Activated CD4-positive, alpha-beta T cell treated with anti-CD3 and anti-CD28 coated beads, Interleukin-2, amount 50 U/mL, for 16 hours (primary cell): ENCODE results near the gene KIDINS220.

ENCODE experiments used
- DNase-seq: peaks from one replicate; pipeline ENCODE4 v3.0.0-alpha.2; 2020

Gene KIDINS220

DNA sequence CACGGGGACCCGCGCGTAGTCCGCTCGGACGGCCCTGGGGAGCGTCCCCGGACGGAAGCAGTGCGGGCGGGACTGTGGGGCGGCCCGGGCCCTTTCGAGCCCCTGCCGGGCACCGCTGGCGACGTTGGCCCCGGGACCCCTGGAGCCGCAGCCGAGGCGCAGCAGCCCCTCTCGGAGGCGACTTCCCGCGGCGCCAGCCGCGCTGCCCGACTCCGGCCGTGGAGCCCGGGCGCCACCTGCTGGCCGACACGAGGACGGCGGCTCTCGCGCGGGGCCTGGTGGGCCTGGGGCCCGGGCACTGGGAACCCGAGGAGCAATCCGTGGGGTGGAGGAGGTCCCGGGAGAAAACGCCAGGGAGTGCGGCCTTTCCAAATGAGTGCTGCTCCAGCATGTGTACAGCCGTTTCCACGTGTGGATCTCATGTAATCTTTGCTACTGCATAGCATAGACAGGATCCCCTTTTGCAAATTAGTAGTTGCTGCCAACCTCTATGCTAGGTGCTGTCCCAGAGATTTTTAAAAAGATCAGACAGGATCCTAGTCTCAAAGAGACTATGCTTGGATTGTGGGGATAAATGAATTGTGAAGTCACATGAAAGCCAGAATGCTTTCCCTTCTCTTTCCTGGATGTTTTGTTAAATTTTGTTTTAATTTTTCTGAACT lies 151.6 kb downstream of the KIDINS220 start:
- DNase-seq = peak; percentile 77

DNA sequence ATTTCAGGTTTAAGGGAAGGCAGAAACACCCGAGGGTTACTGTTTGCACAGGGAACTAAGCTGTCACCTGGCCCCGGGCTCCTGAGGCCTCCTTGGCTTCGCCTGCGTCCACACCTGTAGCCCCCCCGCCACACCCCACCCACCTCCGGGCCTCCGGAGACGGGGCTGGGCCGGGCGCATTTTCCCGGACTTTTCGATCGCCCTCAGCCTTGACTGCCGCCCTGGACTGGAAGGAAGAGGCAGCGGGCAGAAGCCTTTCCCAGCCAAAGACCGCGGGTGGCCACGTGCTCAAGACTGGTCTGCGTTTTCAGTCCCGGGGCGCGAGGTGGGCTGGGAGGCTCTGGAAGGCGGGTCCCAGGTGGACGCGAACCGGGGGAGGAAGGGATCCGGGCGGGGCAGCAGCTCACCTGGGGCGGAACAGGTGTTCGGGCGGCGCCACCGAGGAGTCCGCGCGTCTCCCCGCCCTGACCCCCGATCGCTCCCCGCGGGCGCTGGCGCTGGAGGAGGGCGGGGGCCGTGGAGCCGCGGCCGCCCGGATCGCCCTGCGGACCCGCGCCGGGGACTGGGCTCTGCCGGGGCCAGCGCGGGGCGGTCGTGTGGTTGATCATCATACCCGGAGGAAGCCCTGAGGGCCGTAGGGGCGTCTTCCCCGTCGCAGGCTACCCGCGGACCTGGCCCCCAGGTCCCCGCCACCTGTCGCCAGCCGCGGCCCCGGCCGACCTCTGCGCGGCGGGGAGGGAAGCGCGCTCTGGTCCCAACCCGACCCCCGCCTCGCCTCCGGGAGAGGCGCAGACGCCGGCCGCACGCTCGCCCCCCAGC lies 152.3 kb downstream of the KIDINS220 start:
- DNase-seq = peak; percentile 54

DNA sequence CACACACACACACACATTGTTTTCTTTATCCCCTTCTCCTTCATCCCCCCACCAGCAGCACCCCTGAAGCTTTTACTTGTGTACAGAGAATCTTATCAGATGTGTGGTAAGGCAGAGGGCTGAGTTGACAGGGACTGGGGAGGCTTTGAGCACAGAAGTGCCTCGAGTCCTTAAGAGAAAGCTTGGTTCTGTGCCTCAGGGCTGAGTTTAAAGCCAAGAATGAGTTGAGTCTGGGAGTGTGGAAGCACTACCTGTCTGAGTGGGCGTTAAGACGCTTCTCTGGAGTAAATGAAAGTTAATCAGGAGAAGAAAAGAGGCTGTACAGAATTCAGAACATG lies 152.9 kb downstream of the KIDINS220 start:
- DNase-seq = peak; percentile 75

GRCh38 chr2:8682719-8683667 lies 154.4 kb downstream of the KIDINS220 start:
- peak; percentile 52 for DNase-seq

DNA sequence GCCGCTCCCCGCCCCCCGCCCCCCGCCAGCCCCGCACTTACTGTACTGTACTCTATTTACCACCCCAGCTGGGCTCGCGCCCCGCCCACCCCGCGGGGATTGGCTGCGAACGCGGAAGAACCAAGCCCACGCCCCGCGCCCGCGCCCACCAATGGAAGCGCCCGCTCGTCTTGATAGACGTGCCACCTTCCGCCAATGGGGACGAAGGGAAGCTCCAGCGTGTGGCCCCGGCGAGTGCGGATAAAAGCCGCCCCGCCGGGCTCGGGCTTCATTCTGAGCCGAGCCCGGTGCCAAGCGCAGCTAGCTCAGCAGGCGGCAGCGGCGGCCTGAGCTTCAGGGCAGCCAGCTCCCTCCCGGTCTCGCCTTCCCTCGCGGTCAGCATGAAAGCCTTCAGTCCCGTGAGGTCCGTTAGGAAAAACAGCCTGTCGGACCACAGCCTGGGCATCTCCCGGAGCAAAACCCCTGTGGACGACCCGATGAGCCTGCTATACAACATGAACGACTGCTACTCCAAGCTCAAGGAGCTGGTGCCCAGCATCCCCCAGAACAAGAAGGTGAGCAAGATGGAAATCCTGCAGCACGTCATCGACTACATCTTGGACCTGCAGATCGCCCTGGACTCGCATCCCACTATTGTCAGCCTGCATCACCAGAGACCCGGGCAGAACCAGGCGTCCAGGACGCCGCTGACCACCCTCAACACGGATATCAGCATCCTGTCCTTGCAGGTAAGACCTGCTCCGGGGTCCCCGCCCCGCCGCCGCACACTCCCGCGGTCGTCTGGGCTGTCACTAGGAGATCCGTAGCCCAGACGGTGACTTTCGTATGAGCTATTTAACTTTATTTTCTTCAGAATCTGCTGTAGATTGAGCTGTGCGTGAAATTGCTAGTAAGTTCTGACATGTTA lies 155.4 kb downstream of the KIDINS220 start, which contains the start of gene ID2:
TSS of gene ID2 (plus strand) at position 271 of the 907 bp plus-strand sequence. CDS start at position 381, 110 bp downstream.
- peak; percentile 99 for DNase-seq

DNA sequence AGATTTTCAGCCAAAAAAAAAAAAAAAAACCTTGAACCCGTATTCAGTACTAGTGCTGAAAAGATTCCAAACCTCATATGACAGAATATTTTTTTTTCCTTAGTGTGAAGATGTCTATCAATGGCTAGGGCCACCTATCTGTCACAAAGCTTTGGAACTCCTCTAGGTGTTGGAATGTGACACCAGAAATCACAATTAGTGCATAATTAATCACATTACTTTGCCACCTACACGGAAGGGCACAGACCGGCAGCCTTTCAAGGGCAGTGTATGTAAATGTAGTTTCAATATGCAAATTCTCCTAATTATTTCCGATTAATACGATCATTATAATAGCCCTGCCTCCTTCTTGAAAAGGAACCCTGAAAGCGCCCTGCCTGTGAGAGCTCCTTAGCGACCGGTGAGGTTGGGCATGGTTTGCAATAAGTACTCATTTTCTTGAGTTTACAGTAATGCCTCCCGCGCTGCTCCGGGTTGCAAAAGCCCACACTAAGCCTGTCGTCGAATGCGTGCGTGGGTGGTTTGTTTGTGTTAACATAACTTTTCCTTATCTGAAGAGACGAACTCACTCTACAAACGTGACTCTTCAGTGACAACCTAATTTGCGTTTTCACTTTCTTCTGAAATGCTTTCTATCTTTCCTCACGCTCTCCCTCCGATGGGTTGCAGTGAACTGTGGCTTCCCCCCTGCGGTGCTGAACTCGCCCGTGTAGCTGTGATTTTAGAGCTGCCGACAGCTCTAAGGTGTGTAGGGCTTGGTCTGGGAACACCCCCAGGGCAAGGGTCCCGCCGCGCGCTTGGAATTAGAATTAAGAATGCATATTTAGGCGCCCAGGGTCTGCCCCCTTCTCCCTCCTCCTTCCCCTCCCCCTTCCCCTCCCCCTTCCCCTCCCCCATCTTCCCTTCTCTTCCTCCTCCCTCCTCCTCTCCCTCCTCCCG lies 156.3 kb downstream of the KIDINS220 start:
- DNase-seq = peak; percentile 57

DNA sequence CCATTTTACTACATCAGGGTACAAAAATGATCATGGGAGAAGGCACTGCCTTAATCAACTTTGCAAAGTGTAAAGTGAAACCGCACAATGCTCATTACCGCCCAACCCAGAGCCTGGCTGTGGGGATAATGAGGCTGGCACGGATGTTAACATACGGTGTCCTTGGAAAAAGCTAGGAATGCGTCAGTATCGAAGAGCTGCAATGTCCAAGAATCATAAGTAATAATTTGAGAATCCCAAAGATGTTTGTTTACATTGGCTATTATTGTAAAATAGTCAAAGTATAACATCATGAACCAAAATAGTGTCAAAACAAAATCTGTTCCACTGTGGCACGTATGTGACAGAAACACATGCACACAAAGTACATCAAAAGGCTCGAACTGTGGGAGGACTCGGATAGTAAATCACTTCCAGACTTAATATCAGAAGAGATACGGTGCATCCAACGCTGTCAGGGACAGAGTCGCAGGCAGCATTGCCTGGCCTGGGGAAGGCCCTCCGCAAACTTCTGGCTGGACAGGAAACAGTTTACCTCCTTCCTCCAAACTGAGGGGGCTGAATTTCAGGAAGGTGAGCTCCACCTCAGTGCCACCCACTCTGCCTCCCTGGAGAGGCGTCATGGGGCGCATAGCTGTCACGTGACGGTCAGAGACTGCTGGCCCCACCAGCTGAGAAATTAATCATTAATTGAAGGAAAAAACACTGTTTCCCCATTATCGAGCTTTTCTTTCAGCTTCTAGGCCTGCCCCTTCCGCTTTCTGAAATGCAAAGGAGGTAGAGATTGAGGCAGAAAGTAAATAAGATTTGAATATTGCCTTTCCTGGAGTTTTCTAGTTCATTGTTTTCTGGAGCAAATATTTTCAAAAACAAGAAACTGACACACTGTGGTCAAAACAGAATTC lies 157.3 kb downstream of the KIDINS220 start:
- DNase-seq = no peak

GRCh38 chr2:8679567-8679826 lies 157.9 kb downstream of the KIDINS220 start:
- DNase-seq = no peak
